Transverse colon (tissue), 4 donors: ENCODE results near the gene RFC2. TPM values are rescaled to one million over a fixed set of nuclear protein-coding genes. Genes with fewer than 3 reads are reported as not detected.

Experiments
- DNase-seq: peaks from one replicate; pipeline ENCODE4 v3.0.0-alpha.2; 2019
- H3K27ac ChIP-seq, 4 donors: fragments of 200-600 bp; sonication (generic); 2 replicates each; pipeline ENCODE4 v1.5.1; 2016 to 2018; ENCODE audit warnings: inconsistent platforms in 4 of 4
- H3K27me3 ChIP-seq: fragments of 200-600 bp; sonication (generic); 2 replicates; pipeline ENCODE4 v1.5.1; 2017; ENCODE audit warnings: inconsistent platforms
- H3K36me3 ChIP-seq, 4 donors: fragments of 200-600 bp; sonication (generic); 2 replicates each; pipeline ENCODE4 v1.5.1; 2017 to 2019; ENCODE audit warnings: inconsistent platforms in 4 of 4
- H3K4me1 ChIP-seq, 4 donors: fragments of 200-600 bp; sonication (generic); 2 replicates each; pipeline ENCODE4 v1.5.1; 2017 to 2020; ENCODE audit warnings: inconsistent platforms in 4 of 4
- H3K4me3 ChIP-seq, 4 donors: fragments of 200-600 bp; sonication (generic); 1 replicate in 1 of 4; 2 replicates in 3 of 4; pipeline versions ENCODE4 v1.5.1 to v1.6.1; 2017 to 2019; ENCODE audit warnings: inconsistent platforms in 4 of 4
- H3K9me3 ChIP-seq, 2 donors: fragments of 200-600 bp; sonication (generic); 2 replicates each; pipeline ENCODE4 v1.5.1; 2017 to 2019; ENCODE audit warnings: inconsistent platforms in 2 of 2
- EP300 ChIP-seq: sonication (generic); formaldehyde crosslinking; IDR thresholded peaks from one replicate; pipeline ENCODE4 v1.6.1; 2017; ENCODE audit warnings: antibody characterized with exemption, low read depth
- POLR2A ChIP-seq: fragments of 450-650 bp; IDR thresholded peaks from one replicate; pipeline ENCODE4 v1.6.1; 2016; ENCODE audit warnings: antibody characterized with exemption, mild to moderate bottlenecking, moderate library complexity
- POLR2AphosphoS5 ChIP-seq, 3 donors: sonication (generic); formaldehyde crosslinking; IDR thresholded peaks; one replicate each; pipeline ENCODE4 v1.6.1; 2016; ENCODE audit warnings: antibody characterized with exemption in 3 of 3
- WGBS, 2 donors: methylation state at CpG; one replicate each; pipeline ENCODE4 v1.1.5; 2018; ENCODE audit warnings: low coverage in 1 of 2; 5-methylcytosine and 5-hydroxymethylcytosine counted together
- in situ Hi-C, 4 donors: fragments of 200-750 bp; cut with MboI; loops; one replicate each; pipeline versions ENCODE4 v1.15.0 to v1.15.1; 2017; ENCODE audit warnings: low sequenced_read_pairs in 3 of 4, low pct_ligation_motif_present in 1 of 4, low pct_unique_long_range_greater_than_20kb in 1 of 4
- intact Hi-C: fragments of 100-400 bp; cut with DNase I; formaldehyde crosslinking; loops from one replicate; pipeline ENCODE4 v1.15.1; 2023; ENCODE audit warnings: low total_unique reads
- total RNA-seq, 4 donors: library from RNA; depleted of rRNA; stranded (reverse); fragments of >200 nt; gene quantifications; one replicate each; pipeline ENCODE4 v1.1.0, GENCODE V29; 2016
- TF ChIP-seq, protein P1 (sequence below), 5 experiments: fragments of 200-600 bp in 3 of 5; fragments of 450-650 bp in 2 of 5; sonication (generic) in 3 of 5; IDR thresholded peaks; 1 replicate in 2 of 5; 2 replicates in 3 of 5; pipeline ENCODE4 v1.5.1; 2016 to 2017; ENCODE audit warnings: antibody characterized with exemption in 5 of 5, inconsistent platforms in 3 of 5, mild to moderate bottlenecking in 2 of 5, moderate library complexity in 1 of 5

The RFC2 gene
- total RNA-seq, 4 donors from 2014 or later, result 6.7 to 17.3 (median 9.3) TPM

DNA sequence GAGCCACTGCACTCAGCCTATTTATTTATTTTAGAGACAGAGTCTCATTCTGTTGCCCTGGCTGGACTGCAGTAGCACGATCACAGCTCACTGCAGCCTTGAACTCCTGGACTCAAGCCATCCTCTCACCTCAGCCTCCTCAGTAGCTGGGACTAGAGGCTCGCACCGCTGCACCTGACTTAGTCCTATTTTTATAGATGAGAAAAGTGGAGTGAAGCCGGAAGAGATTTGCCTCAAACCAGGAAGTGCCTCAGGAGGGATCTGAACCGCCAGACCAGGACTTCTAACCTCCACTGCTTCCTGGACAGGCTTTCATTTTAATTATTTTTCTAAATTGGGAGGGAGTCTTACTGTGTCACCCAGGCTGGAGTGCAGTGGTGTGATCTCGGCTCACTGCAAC is 17.5 kb upstream of the RFC2 start:
- intact Hi-C loops, result no loop called here
- H3K27me3 ChIP-seq, result no peaks in the 10 kb centered on the region
- no peaks in the 10 kb centered on the region for H3K9me3 ChIP-seq
- peaks cover 3 to 40% (median 14%) of the 10 kb centered on the region in 4 donors for H3K4me1 ChIP-seq
- H3K27ac ChIP-seq, result peak overlapping the region; percentile 68 to 81 (median 80)
- H3K36me3 ChIP-seq, result no peaks in the 10 kb centered on the region
- TF ChIP-seq EP300 (no peak), POLR2A (no peak), POLR2AphosphoS5 (IDR thresholded peaks at IDR 0.05) (no peak)
- TF ChIP-seq, protein P1, sequence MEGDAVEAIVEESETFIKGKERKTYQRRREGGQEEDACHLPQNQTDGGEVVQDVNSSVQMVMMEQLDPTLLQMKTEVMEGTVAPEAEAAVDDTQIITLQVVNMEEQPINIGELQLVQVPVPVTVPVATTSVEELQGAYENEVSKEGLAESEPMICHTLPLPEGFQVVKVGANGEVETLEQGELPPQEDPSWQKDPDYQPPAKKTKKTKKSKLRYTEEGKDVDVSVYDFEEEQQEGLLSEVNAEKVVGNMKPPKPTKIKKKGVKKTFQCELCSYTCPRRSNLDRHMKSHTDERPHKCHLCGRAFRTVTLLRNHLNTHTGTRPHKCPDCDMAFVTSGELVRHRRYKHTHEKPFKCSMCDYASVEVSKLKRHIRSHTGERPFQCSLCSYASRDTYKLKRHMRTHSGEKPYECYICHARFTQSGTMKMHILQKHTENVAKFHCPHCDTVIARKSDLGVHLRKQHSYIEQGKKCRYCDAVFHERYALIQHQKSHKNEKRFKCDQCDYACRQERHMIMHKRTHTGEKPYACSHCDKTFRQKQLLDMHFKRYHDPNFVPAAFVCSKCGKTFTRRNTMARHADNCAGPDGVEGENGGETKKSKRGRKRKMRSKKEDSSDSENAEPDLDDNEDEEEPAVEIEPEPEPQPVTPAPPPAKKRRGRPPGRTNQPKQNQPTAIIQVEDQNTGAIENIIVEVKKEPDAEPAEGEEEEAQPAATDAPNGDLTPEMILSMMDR (IDR thresholded peaks at IDR 0.05), result no peak
- no peak for DNase-seq
- in situ Hi-C loops, result no loop called here
- no peak overlapping the region for H3K4me3 ChIP-seq
- WGBS, 2 donors, result 43% methylated on average over 6 of the region's 6 CpGs; no CpG with 5 or more reads in 1 of the 2 donors

DNA sequence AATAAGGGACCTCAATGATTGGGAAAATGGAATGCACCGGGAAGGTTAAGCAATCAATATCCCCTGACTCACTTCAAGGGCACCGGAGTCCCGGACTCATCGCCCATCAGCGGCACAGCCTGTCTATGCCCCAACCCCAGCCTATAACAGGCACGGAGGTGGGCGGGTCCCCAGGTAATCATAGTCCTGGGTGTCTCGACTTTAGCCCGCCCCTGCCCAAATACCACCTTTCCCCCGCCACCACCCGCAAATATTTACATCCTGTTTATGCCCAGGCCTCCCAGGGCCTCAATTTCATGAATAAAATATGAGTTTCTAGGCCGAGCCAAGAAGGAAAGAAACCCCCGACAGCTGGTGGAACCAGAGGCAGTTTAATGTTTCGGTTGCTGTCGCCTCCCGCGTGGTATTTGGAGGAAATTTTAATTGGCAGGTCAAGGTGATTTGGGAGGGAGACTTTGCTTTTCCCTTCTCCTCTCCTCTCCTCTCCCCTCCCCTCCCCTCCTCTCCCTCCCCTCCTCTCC is 15.6 kb upstream of the RFC2 start:
- intact Hi-C loops, result no loop called here
- H3K36me3 ChIP-seq, result no peaks in the 10 kb centered on the region
- peak overlapping the region; percentile 41 to 74 (median 54) for H3K4me3 ChIP-seq
- in situ Hi-C loops, result no loop called here
- peak overlapping the region in 3 of 4 donors; percentile 52 to 79 (median 65) for H3K27ac ChIP-seq
- no peaks in the 10 kb centered on the region for H3K9me3 ChIP-seq
- peaks cover 3 to 40% (median 14%) of the 10 kb centered on the region in 4 donors for H3K4me1 ChIP-seq
- H3K27me3 ChIP-seq, result no peaks in the 10 kb centered on the region
- peak in 1 of 3 donors; percentile 13 for TF ChIP-seq POLR2AphosphoS5 (IDR thresholded peaks at IDR 0.05)
- TF ChIP-seq, protein P1 (IDR thresholded peaks at IDR 0.05), result no peak
- TF ChIP-seq POLR2A, result no peak
- 2 to 4% methylated on average over 5 to 17 of the region's 17 CpGs for WGBS, 2 donors
- peak; percentile 79 for DNase-seq

DNA sequence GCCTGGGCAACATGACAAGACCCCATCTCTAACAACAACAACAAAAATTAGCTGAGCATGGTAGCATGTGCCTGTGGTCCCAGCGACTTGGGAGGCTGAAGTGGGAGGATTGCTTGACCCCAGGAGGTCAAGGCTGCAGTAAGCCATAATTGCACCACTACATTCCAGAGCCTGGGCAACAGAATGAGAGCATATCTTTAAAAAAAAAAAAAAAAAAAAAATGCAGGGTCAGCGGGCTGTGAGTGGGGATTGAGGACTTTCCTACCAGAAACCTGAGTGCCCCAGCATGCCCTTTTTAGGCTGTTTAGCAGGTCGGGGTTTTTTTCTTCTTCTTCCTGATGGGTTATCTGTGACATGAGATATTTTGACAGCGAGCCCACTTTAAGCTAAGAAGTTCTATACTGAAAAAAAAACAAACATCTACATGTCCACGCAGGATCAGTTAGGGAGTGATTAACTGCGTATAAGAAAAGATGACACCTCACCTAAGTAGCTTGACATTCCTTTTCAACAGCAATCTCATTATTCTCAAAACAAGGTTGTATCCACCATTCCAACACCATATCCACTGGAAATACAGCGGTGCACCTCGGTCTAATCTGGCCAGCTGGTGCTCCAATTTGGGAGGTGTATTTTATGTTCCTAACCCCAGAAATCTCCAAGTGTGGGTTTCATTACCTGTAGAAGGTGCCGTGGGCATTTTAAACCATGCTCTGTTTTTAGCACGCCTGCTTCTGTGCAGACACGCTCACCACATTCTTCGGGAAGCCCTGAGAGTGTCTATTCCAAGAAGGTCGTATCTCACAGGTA is 13.8 kb upstream of the RFC2 start:
- Histone ChIP-seq H3K36me3 (no peaks in the 10 kb centered on the region), H3K27ac (no peak overlapping the region), H3K4me1 (peaks cover 3 to 35% (median 14%) of the 10 kb centered on the region in 4 donors), H3K9me3 (no peaks in the 10 kb centered on the region), H3K27me3 (no peaks in the 10 kb centered on the region), H3K4me3 (no peak overlapping the region)
- WGBS, 2 donors, result 77 to 100% methylated on average over 1 to 13 of the region's 13 CpGs
- in situ Hi-C loops, result no loop called here
- TF ChIP-seq POLR2AphosphoS5 (IDR thresholded peaks at IDR 0.05) (no peak), EP300 (no peak), POLR2A (no peak)
- TF ChIP-seq, protein P1 (IDR thresholded peaks at IDR 0.05), result no peak
- DNase-seq, result no peak
- intact Hi-C loops, result no loop called here

DNA sequence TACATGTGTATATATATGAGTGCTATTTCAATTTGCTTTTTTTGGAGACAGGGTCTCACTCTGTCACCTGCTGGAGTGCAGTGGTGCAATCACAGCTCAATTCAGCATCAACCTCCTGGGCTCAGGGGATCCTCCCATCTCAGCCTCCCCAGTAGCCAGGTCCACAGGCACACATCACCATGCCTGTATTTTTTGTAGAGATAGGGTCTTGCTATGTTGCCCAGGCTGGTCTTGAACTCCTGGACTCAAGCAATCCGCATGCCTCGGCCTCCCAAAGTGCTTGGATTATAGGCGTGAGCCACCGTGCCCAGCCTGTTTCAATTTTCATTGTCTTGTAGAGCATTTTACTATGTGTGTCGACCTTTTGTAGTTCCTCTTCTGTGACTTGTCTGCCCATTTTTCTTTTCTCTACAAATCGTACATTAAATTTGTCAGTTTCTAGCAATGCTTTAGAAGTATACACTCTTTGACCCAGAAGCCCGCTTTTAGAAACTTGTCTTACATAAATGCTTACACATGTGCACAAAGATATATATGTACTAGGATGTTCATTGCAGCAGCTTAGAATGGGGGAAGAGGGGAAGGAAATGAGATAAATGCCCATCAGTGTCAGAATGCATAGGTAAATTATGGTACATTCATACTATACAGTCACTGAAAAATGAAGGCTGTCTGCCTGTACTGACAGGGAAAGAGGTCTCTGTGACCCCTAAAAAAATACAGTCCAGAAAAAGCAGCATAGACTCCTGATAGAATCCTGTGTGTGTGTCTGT is 12.2 kb upstream of the RFC2 start:
- H3K4me3 ChIP-seq, result no peak overlapping the region
- TF ChIP-seq POLR2A (no peak), POLR2AphosphoS5 (IDR thresholded peaks at IDR 0.05) (no peak), EP300 (no peak)
- TF ChIP-seq, protein P1 (IDR thresholded peaks at IDR 0.05), result no peak
- H3K27me3 ChIP-seq, result no peaks in the 10 kb centered on the region
- DNase-seq, result no peak
- H3K36me3 ChIP-seq, result no peaks in the 10 kb centered on the region
- H3K9me3 ChIP-seq, result no peaks in the 10 kb centered on the region
- WGBS, 2 donors, result 58 to 82% methylated on average over 3 to 7 of the region's 7 CpGs
- peaks cover 2 to 20% (median 8%) of the 10 kb centered on the region in 4 donors for H3K4me1 ChIP-seq
- intact Hi-C loops (no loop called here), in situ Hi-C loops (no loop called here)
- H3K27ac ChIP-seq, result no peak overlapping the region
